Psoas muscle (tissue), 8 donors: ENCODE data around the gene TOM1. TPM values are rescaled to one million over a fixed set of nuclear protein-coding genes. Genes with fewer than 3 reads are reported as not detected.

Experiments used
- ATAC-seq, 4 donors: fragments of 200-7000 bp; cut with Tn5 transposase; one replicate each; pipeline ENCODE4 v1.9.1; 2020; ENCODE audit warnings: moderate library complexity in 3 of 4, mild to moderate bottlenecking in 2 of 4
- DNase-seq, 2 donors: peaks; one replicate each; pipeline ENCODE4 v3.0.0-alpha.2; 2020
- H3K27ac ChIP-seq: fragments of 200-600 bp; one replicate; pipeline ENCODE4 v1.8.0; 2022
- H3K27me3 ChIP-seq, 3 donors: fragments of 200-600 bp in 1 of 3; one replicate each; pipeline versions ENCODE4 v1.6.1 to v1.8.0; 2013 to 2022; ENCODE audit warnings: low read length in 2 of 3, mild to moderate bottlenecking in 2 of 3, moderate library complexity in 1 of 3; ENCODE audit not compliant: insufficient read depth in 3 of 3
- H3K36me3 ChIP-seq, 2 donors: fragments of 200-600 bp in 1 of 2; one replicate each; pipeline versions ENCODE4 v1.6.1 to v1.8.0; 2013 to 2022; ENCODE audit warnings: low read depth in 1 of 2, mild to moderate bottlenecking in 1 of 2, moderate library complexity in 1 of 2; ENCODE audit not compliant: insufficient read depth in 1 of 2
- H3K4me1 ChIP-seq: fragments of 200-600 bp; one replicate; pipeline ENCODE4 v1.8.0; 2022
- H3K4me3 ChIP-seq: fragments of 200-600 bp; one replicate; pipeline ENCODE4 v1.8.0; 2022; ENCODE audit warnings: mild to moderate bottlenecking
- H3K9me3 ChIP-seq: fragments of 200-600 bp; one replicate; pipeline ENCODE4 v1.8.0; 2022
- CTCF ChIP-seq: fragments of 200-600 bp; IDR thresholded peaks from one replicate; pipeline ENCODE4 v1.8.0; 2022; ENCODE audit warnings: antibody characterized with exemption
- WGBS, 3 donors: extraction: QIAGEN DNeasy Blood & Tissue Kit; methylation state at CpG; one replicate each; pipeline versions ENCODE4 v1.1.6 to v1.1.7; 2013; 5-methylcytosine and 5-hydroxymethylcytosine counted together
- intact Hi-C, 2 donors: fragments of 100-400 bp; cut with DNase I; formaldehyde crosslinking; loops; one replicate each; pipeline versions ENCODE4 v1.11.0 to v1.14.2; 2022
- polyA plus RNA-seq, 3 donors: library from polyadenylated mRNA; stranded (reverse); fragments of 200-250 nt; gene quantifications; one replicate each; pipeline ENCODE4 v1.2.3, GENCODE V29; 2013
- total RNA-seq, 4 donors: library from RNA; stranded (reverse); fragmentation: NEBNext Ultra II Directional in 2 of 4; extraction: Animal tissue kit (Norgen Biotek cat#: 25700) in 2 of 4; gene quantifications; one replicate each; pipeline versions ENCODE4 v1.2.1 to v1.2.4, GENCODE V29; 2021 to 2023
- donor health status: healthy with polysubstance abuse.
- donor health status: DM: no; HTN: no; CAD: no; lungs with moderate emphysema.
- donor health status: Bipolar disorder and iron deficiency.
- donor health status: healthy.
- donor health status: DM: yes; HTN: yes; CAD: no.
- donor health status: DM: no; HTN: no; CAD: no.
- donor health status: DM: no; HTN: no; CAD: no.
- donor health status: DM: yes; HTN: yes; CAD: no.

The TOM1 gene
- total and polyA plus RNA-seq, 7 donors = 69.7 to 187 (median 116) TPM

DNA sequence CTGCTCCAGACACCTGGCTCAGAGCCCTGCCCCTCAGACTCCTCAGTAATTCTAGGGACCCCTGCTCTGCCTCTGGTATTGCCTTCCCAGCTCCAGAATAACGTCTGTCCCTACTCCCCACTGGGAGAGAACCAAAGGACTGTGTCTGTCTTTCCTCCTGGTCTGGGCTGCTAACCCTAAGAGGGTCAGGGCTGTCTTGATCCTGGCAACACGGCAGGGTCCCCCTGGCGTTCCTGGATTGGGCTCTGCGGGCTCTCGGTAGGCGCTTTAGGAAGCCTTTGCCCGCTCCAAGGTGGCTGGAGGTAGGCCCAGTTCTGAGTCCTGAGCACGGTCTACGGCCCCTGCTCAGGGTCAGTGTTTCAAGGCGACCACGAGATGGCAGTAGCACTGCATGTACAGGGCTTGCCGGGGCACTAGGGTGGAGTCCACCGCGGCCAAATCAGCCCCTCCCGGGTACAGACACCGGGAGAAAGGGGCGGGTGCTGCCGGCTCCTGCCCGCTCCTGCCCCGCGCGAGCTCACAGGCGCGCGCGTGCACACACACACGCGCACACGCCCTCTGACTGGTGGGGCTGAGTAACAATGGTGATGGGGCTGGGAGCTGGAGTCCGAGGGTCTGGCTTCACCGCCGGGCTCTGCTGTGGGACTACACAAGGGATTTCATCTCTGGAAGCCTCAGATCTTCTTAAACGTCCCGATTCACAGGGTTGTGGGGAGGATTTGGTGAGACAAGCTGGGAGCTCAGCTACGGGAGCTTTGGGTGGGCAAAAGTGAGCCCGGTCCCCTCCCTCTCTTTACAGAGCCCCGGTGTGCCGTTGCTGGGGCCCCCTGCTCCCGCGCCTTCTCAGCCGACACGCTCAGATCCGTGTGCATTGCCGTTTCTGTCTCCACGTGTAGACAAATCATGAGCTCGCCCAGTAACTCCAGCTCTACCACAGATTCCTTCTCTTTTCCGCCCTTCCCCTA, 51.1 kb downstream of the TOM1 start:
- ATAC-seq = peak; percentile 90 to 93 (median 92)
- Histone ChIP-seq H3K4me1 (peaks cover 16% of the 10 kb centered on the region), H3K36me3 (peaks cover 0 to 30% of the 10 kb centered on the region in 2 donors), H3K9me3 (no peaks in the 10 kb centered on the region), H3K27me3 (no peaks in the 10 kb centered on the region), H3K27ac (peak overlapping the region; percentile 80), H3K4me3 (peak overlapping the region; percentile 71)
- WGBS, 3 donors = 0 to 2% (median 1%) methylated on average over 46 to 47 of the region's 47 CpGs
- intact Hi-C loops = loop anchor here (2.0 to 10.0 kb wide), 4 partner anchors 51 to 264 kb away; partner anchors contain the start of genes MB (in 1 of the 2) and MCM5 (in 1 of the 2)
- TF ChIP-seq CTCF = peak; percentile 92
- DNase-seq = peak; percentile 92 to 97

- DNase-seq = peak; percentile 64 to 81
- Histone ChIP-seq H3K4me3 (no peak overlapping the region), H3K4me1 (peaks cover 16% of the 10 kb centered on the region), H3K9me3 (no peaks in the 10 kb centered on the region), H3K36me3 (peaks cover 0 to 13% of the 10 kb centered on the region in 2 donors), H3K27ac (peak overlapping the region; percentile 31), H3K27me3 (no peaks in the 10 kb centered on the region)
- intact Hi-C loops = loop anchor here in 1 of 2 donors (5.0 to 10.0 kb wide), 2 partner anchors 50 to 262 kb away; partner anchors contain the start of genes MB and MCM5
- WGBS, 3 donors = 52 to 60% (median 57%) methylated on average over 19 of the region's 19 CpGs
- ATAC-seq = peak; percentile 10 to 37 (median 20)
- TF ChIP-seq CTCF = peak; percentile 17
Observed at GRCh38 chr22:35352214-35353111, 52.8 kb downstream of the TOM1 start.

GRCh38 chr22:35353318-35353717, 53.6 kb downstream of the TOM1 start:
- Histone ChIP-seq H3K4me1 (peaks cover 16% of the 10 kb centered on the region), H3K4me3 (no peak overlapping the region), H3K27ac (no peak overlapping the region), H3K9me3 (no peaks in the 10 kb centered on the region), H3K36me3 (peaks cover 0 to 5% of the 10 kb centered on the region in 2 donors), H3K27me3 (no peaks in the 10 kb centered on the region)
- intact Hi-C loops = loop anchor here in 1 of 2 donors (5.0 to 10.0 kb wide), 2 partner anchors 49 to 261 kb away; partner anchors contain the start of genes MB and MCM5
- no peak for TF ChIP-seq CTCF
- DNase-seq (no peak), ATAC-seq (no peak)
- WGBS, 3 donors = 67 to 73% (median 73%) methylated on average over 11 to 12 of the region's 12 CpGs

DNA sequence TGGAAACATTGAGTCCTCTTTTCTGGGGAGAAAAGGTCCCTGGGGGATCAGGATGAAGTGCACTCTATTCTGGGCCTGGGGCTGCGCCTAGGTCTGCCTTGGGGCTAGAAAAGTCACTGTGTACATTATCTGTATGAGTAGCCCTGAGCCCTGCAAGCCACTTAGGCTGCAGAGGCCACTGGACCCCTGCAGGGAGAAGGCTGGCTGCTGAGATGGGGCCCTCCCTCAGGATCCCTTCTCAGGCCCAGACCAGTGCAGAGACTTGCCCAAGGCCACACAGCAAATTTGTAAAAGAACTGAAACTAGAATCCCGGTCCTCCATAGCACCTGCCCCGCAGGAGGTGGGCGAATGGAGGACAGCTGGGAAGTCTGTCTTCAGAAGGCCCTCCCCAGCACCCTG, 54.4 kb downstream of the TOM1 start:
- no peak for DNase-seq
- no peak overlapping the region for H3K4me3 ChIP-seq
- 86 to 90% (median 88%) methylated on average over 4 of the region's 4 CpGs for WGBS, 3 donors
- H3K36me3 ChIP-seq = no peaks in the 10 kb centered on the region
- TF ChIP-seq CTCF = no peak
- H3K4me1 ChIP-seq = peaks cover 16% of the 10 kb centered on the region
- H3K9me3 ChIP-seq = no peaks in the 10 kb centered on the region
- no peaks in the 10 kb centered on the region for H3K27me3 ChIP-seq
- ATAC-seq = no peak
- intact Hi-C loops = loop anchor here in 1 of 2 donors (5.0 to 10.0 kb wide), 2 partner anchors 48 to 261 kb away; partner anchors contain the start of genes MB and MCM5
- H3K27ac ChIP-seq = no peak overlapping the region
